Measurements from ENCODE around the gene HCK. TPM values are rescaled to one million over a fixed set of nuclear protein-coding genes. Genes with fewer than 3 reads are reported as not detected.

HCK gene
- total and polyA plus RNA-seq, 9 of the 15 experiments (the other 6 are each of a cell fraction or from before 2014, with no cell fraction given): 0.09 to 0.51 (median 0.27) TPM; not detected in 6

DNA sequence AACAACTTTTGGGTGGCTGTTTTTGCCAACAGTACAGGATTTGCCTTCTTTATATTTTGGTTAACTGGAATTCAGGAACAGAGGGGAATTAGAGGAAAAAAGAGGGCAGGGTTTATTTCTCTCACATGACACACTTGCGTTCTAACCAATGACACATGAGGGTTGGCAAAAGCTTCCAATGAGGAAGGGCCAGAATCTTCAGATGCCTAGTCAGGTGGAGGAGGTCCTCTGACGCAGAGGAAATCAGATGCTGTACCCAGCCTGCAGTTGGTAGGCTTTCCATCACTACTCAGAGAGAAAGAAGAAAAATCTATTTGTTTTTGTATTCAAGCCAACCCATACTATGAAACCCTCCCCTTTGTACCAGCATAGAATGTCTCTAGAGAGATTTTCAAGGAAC, 78.3 kb downstream of the HCK start:
- ChIA-PET POLR2A (interaction anchor here (1.0 to 2.2 kb wide), 2 partner anchors 11 to 14 kb away, joined by 3 to 6 read pairs; no protein-coding TSS in a partner anchor), CTCF (ENCODE audit: low intra/inter-chr PET ratio) (no interaction called here)
- FAIRE-seq (no peak), ATAC-seq (no peak), DNase-seq (ENCODE audit: extremely low read depth in 1 of 4, low spot score in 3 of 4) (no peak)
- Histone ChIP-seq H3K9ac (ENCODE audit: insufficient read depth in 1 of 2, low read depth in 2 of 2, low read length in 2 of 2) (no peak overlapping the region), H3K9me3 (replicated peaks; ENCODE audit: control insufficient read depth, insufficient read depth, low read depth, low read length) (no peaks in the 10 kb centered on the region), H2AFZ (ENCODE audit: low read depth, low read length) (no peak overlapping the region), H4K20me1 (replicated peaks; ENCODE audit: control insufficient read depth, insufficient read depth, low read length) (peaks cover 23% of the 10 kb centered on the region), H3K4me2 (ENCODE audit: insufficient read depth, low read length) (no peak overlapping the region), H3K9me1 (ENCODE audit: control insufficient read depth, insufficient read depth, low read length) (no peaks in the 10 kb centered on the region), H3K27ac (ENCODE audit: extremely low read depth, low read depth, low read length) (no peak overlapping the region), H3K4me3 (no peak overlapping the region), H3K36me3 (ENCODE audit: control insufficient read depth, insufficient read depth, low read length) (peaks cover 39% of the 10 kb centered on the region; the same call in 2 of the 3 replicates), H3K4me1 (replicated peaks in 1 of 2; ENCODE audit: control insufficient read depth in 2 of 2, insufficient read depth in 2 of 2, low read length in 2 of 2) (no peaks in the 10 kb centered on the region), H3K27me3 (ENCODE audit: control insufficient read depth in 2 of 2, insufficient read depth in 2 of 2, low read length in 2 of 2) (no peaks in the 10 kb centered on the region), H3K79me2 (ENCODE audit: control insufficient read depth, insufficient read depth, low read length) (peaks cover 47% of the 10 kb centered on the region)
- intact Hi-C loops (cut with micrococcal nuclease): no loop called here
- BruUV-seq (replicated peaks): no TSS peak
- in situ Hi-C loops (cut with MboI): no loop called here
- WGBS (ENCODE audit: insufficient coverage, low coverage, missing lambda C conversion rate): 59% methylated on average over 2 of the region's 2 CpGs
- TF ChIP-seq KHSRP (IDR thresholded peaks at IDR 0.05): no peak
- no peak for TF ChIP-seq ZNF12 (CRISPR knock-in tag; IDR thresholded peaks at IDR 0.05)
- TF ChIP-seq, protein P1, sequence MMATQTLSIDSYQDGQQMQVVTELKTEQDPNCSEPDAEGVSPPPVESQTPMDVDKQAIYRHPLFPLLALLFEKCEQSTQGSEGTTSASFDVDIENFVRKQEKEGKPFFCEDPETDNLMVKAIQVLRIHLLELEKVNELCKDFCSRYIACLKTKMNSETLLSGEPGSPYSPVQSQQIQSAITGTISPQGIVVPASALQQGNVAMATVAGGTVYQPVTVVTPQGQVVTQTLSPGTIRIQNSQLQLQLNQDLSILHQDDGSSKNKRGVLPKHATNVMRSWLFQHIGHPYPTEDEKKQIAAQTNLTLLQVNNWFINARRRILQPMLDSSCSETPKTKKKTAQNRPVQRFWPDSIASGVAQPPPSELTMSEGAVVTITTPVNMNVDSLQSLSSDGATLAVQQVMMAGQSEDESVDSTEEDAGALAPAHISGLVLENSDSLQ (IDR thresholded peaks at IDR 0.05): no peak
- TF ChIP-seq TCF3 (CRISPR knock-in tag; IDR thresholded peaks at IDR 0.05): no peak
- TF ChIP-seq, protein P2, sequence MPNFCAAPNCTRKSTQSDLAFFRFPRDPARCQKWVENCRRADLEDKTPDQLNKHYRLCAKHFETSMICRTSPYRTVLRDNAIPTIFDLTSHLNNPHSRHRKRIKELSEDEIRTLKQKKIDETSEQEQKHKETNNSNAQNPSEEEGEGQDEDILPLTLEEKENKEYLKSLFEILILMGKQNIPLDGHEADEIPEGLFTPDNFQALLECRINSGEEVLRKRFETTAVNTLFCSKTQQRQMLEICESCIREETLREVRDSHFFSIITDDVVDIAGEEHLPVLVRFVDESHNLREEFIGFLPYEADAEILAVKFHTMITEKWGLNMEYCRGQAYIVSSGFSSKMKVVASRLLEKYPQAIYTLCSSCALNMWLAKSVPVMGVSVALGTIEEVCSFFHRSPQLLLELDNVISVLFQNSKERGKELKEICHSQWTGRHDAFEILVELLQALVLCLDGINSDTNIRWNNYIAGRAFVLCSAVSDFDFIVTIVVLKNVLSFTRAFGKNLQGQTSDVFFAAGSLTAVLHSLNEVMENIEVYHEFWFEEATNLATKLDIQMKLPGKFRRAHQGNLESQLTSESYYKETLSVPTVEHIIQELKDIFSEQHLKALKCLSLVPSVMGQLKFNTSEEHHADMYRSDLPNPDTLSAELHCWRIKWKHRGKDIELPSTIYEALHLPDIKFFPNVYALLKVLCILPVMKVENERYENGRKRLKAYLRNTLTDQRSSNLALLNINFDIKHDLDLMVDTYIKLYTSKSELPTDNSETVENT (CRISPR knock-in tag; IDR thresholded peaks at IDR 0.05): no peak
- TF ChIP-seq, protein P3, sequence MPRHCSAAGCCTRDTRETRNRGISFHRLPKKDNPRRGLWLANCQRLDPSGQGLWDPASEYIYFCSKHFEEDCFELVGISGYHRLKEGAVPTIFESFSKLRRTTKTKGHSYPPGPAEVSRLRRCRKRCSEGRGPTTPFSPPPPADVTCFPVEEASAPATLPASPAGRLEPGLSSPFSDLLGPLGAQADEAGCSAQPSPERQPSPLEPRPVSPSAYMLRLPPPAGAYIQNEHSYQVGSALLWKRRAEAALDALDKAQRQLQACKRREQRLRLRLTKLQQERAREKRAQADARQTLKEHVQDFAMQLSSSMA (CRISPR knock-in tag; IDR thresholded peaks at IDR 0.05): no peak
- no peak for TF ChIP-seq GATA2 (CRISPR knock-in tag; IDR thresholded peaks at IDR 0.05)
- no peak for TF ChIP-seq STAT5A (IDR thresholded peaks at IDR 0.05; ENCODE audit: borderline replicate concordance, low read length)
- TF ChIP-seq LARP7 (IDR thresholded peaks at IDR 0.05): no peak
- no peak for TF ChIP-seq ZNF143 (CRISPR knock-in tag; IDR thresholded peaks at IDR 0.05)
- TF ChIP-seq, protein P4, sequence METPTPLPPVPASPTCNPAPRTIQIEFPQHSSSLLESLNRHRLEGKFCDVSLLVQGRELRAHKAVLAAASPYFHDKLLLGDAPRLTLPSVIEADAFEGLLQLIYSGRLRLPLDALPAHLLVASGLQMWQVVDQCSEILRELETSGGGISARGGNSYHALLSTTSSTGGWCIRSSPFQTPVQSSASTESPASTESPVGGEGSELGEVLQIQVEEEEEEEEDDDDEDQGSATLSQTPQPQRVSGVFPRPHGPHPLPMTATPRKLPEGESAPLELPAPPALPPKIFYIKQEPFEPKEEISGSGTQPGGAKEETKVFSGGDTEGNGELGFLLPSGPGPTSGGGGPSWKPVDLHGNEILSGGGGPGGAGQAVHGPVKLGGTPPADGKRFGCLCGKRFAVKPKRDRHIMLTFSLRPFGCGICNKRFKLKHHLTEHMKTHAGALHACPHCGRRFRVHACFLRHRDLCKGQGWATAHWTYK (CRISPR knock-in tag; IDR thresholded peaks at IDR 0.05): no peak

All from K562 (cell line).